Activated CD4-positive, alpha-beta T cell treated with anti-CD3 and anti-CD28 coated beads, Interleukin-10, Interleukin-2, amounts not matched to agents 100 ng/mL and 50 ng/mL, durations not matched to agents 16 hours and 8 hours (primary cell): Measurements from ENCODE around the gene ISL2.

Experiments used
- DNase-seq: peaks from one replicate; pipeline ENCODE4 v3.0.0-alpha.2; 2020

ISL2 gene

GRCh38 chr15:76343313-76343996, 6.9 kb downstream of the ISL2 start:
- DNase-seq, result no peak

- no peak for DNase-seq
These were observed 8.5 kb downstream of the ISL2 start for GRCh38 chr15:76344893-76345582.

- DNase-seq, result no peak
These were observed 9.0 kb downstream of the ISL2 start for GRCh38 chr15:76345583-76345879.

GRCh38 chr15:76345880-76346668, 9.5 kb downstream of the ISL2 start:
- DNase-seq, result no peak

- DNase-seq, result no peak
These were observed 10.3 kb downstream of the ISL2 start for GRCh38 chr15:76346669-76347481.

GRCh38 chr15:76347482-76348055, 11.0 kb downstream of the ISL2 start:
- DNase-seq, result no peak

- no peak for DNase-seq
These were observed 12.9 kb downstream of the ISL2 start for GRCh38 chr15:76349301-76350070.

GRCh38 chr15:76353023-76353577, 16.5 kb downstream of the ISL2 start:
- no peak for DNase-seq

GRCh38 chr15:76353903-76354302, 17.3 kb downstream of the ISL2 start:
- DNase-seq, result no peak

- no peak for DNase-seq
These were observed 18.4 kb downstream of the ISL2 start for GRCh38 chr15:76354823-76355440.

GRCh38 chr15:76358453-76358852, 21.9 kb downstream of the ISL2 start:
- no peak for DNase-seq

GRCh38 chr15:76359152-76359551, 22.6 kb downstream of the ISL2 start:
- no peak for DNase-seq

- DNase-seq, result no peak
These were observed 23.8 kb downstream of the ISL2 start for GRCh38 chr15:76360416-76360815.

- DNase-seq, result no peak
These were observed 26.7 kb downstream of the ISL2 start for GRCh38 chr15:76363251-76363650.

GRCh38 chr15:76366714-76367113, 30.1 kb downstream of the ISL2 start:
- DNase-seq, result no peak

- DNase-seq, result no peak
These were observed 31.6 kb downstream of the ISL2 start for GRCh38 chr15:76368122-76368621.

GRCh38 chr15:76376029-76376428, 39.5 kb downstream of the ISL2 start:
- DNase-seq, result no peak

- no peak for DNase-seq
These were observed 40.2 kb downstream of the ISL2 start for GRCh38 chr15:76376816-76377215.

GRCh38 chr15:76377217-76377616, 40.6 kb downstream of the ISL2 start:
- no peak for DNase-seq

GRCh38 chr15:76377751-76378150, 41.2 kb downstream of the ISL2 start:
- DNase-seq, result no peak

GRCh38 chr15:76378691-76379090, 42.1 kb downstream of the ISL2 start:
- no peak for DNase-seq
